Head of caudate nucleus (tissue), 42 donors: ENCODE measurements around the gene POMT1.
"Not testable (repeated sequence)": the region's sequence is repeated elsewhere in the genome, so short reads cannot be mapped to it uniquely, and the experiment has no call there.

Experiments
- DNase-seq, 42 donors: peaks; one replicate each; pipeline versions ENCODE4 v3.0.0 to v3.0.0-alpha.2; 2020 to 2021; ENCODE audit warnings: mixed read lengths in 7 of 42
- intact Hi-C: fragments of 100-400 bp; cut with DNase I; formaldehyde crosslinking; loops from one replicate; pipeline ENCODE4 v1.15.0; 2022

POMT1 gene

GRCh38 chr9:131487621-131488031, 15.1 kb upstream of the POMT1 start:
- no peak for DNase-seq
- intact Hi-C loops: no loop called here

- intact Hi-C loops: no loop called here
- no peak for DNase-seq
Measured at GRCh38 chr9:131490514-131490913, 12.2 kb upstream of the POMT1 start.

- no peak for DNase-seq
- intact Hi-C loops: no loop called here
Measured at GRCh38 chr9:131491001-131491710, 11.6 kb upstream of the POMT1 start.

- intact Hi-C loops: no loop called here
- DNase-seq: no peak
Measured at GRCh38 chr9:131492070-131492469, 10.6 kb upstream of the POMT1 start.

- DNase-seq: no peak
- intact Hi-C loops: no loop called here
Measured at GRCh38 chr9:131494296-131494870, 8.3 kb upstream of the POMT1 start.

- DNase-seq: no peak
- intact Hi-C loops: no loop called here
Measured at GRCh38 chr9:131495785-131496184, 6.9 kb upstream of the POMT1 start.

- DNase-seq: no peak
- intact Hi-C loops: no loop called here
Measured at GRCh38 chr9:131496844-131497405, 5.8 kb upstream of the POMT1 start.

- intact Hi-C loops: no loop called here
- DNase-seq: no peak
Measured at GRCh38 chr9:131499254-131499767, 3.4 kb upstream of the POMT1 start.

GRCh38 chr9:131500377-131500776, 2.3 kb upstream of the POMT1 start:
- peak in 3 of 42 donors; percentile 23 to 46 (median 34) for DNase-seq
- intact Hi-C loops: no loop called here

- intact Hi-C loops: no loop called here
- DNase-seq: no peak
Measured at GRCh38 chr9:131500939-131501541, 1.7 kb upstream of the POMT1 start.

GRCh38 chr9:131503626-131504465, 1.1 kb downstream of the POMT1 start:
- intact Hi-C loops: no loop called here
- DNase-seq: peak in 7 of 42 donors; percentile 11 to 37 (median 27)

- no peak for DNase-seq
- intact Hi-C loops: no loop called here
Measured at GRCh38 chr9:131505012-131505411, 2.3 kb downstream of the POMT1 start.

GRCh38 chr9:131511416-131511815, 8.7 kb downstream of the POMT1 start:
- DNase-seq: no peak
- intact Hi-C loops: no loop called here

- no peak for DNase-seq
- intact Hi-C loops: no loop called here
Measured at GRCh38 chr9:131511880-131512279, 9.2 kb downstream of the POMT1 start.

GRCh38 chr9:131513177-131513576, 10.5 kb downstream of the POMT1 start:
- DNase-seq: no peak
- intact Hi-C loops: no loop called here

- DNase-seq, intact Hi-C loops: not testable (repeated sequence)
Measured at GRCh38 chr9:131515559-131516031, 12.9 kb downstream of the POMT1 start.

GRCh38 chr9:131516100-131516499, 13.4 kb downstream of the POMT1 start:
- DNase-seq: no peak
- intact Hi-C loops: no loop called here

GRCh38 chr9:131516930-131517329, 14.2 kb downstream of the POMT1 start:
- DNase-seq: no peak
- intact Hi-C loops: no loop called here

- peak in 31 of 42 donors; percentile 33 to 82 (median 56) for DNase-seq
- intact Hi-C loops: no loop called here
Measured at GRCh38 chr9:131517761-131518190, 15.1 kb downstream of the POMT1 start.
